ENCODE data around the gene ECI2.
"Not testable (repeated sequence)": the region's sequence is repeated elsewhere in the genome, so short reads cannot be mapped to it uniquely, and the experiment has no call there.

Gene ECI2

DNA sequence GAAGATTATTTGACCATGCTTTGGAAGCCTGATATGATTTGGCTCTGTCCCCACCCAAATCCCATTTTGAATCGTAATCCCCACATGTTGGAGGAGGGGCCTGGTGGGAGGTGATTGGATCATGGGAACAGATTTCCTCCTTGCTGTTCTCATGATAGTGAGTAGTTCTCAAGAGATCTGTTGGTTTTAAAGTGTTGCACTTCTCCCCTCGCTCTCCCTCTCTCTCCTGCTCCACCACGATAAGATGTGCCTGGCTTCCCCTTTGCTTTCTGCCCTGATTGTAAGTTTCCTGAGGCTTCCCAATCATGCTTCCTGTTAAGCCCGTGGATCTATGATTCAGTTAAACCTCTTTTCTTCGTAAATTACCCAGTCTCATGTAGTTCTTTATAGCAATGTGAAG lies 34.7 kb downstream of the ECI2 start:
- no peak for DNase-seq

DNA sequence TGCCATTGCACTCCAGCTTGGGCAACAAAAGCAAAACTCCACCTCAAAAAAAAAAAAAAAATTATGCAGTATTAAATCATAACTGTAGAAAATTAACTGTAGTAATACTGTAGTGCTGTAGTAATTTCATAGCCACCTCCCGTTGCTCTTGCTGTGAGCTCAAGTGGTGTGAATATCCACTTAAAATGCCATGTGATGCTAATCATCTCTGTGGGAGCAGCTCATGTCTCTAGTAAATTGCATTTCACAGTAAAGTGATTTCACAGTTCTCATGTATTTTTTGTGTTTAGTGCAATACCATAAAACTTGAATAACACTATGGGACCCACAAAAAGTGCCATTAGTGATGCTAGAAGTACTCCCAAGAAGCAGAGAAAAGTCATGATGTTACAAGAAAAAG lies 42.1 kb downstream of the ECI2 start:
- no peak for DNase-seq

DNA sequence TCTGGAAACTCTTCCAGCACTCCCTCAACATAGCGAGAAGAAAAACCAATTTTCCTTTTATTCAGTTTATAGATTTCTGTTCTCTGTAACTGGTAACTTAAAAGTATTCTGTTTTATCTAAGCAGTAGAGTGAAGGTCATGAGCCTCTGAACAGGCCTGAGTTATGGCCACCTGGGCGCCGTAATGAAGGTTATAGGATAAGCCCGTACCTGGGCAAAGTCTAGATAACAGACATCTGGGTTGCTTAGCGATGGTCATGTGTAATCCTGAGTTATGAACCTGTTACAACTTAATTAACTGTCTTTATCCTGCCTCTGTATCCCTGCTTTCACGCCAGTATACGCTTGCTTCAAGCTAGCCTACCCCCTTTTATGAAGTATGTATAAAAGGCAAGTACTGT lies 43.4 kb downstream of the ECI2 start:
- no peak for DNase-seq

DNA sequence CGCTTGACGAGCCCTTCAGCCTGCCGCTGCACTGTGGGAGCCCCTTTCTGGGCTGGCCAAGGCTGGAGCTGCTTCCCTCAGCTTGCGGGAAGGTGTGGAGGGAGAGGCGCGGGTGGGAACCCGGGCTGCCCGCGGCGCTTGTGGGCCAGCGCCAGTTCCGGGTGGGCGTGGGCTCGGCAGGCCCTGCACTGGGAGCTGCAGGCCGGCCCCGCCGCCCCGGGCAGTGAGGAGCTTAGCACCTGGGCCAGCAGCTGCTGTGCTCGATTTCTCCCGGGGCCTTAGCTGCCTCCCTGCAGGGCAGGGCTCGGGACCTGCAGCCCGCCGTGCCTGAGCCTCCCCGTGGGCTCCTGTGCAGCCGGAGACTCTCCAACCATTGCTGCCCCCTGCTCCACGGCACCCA lies 45.3 kb downstream of the ECI2 start:
- not testable (repeated sequence) for DNase-seq

DNA sequence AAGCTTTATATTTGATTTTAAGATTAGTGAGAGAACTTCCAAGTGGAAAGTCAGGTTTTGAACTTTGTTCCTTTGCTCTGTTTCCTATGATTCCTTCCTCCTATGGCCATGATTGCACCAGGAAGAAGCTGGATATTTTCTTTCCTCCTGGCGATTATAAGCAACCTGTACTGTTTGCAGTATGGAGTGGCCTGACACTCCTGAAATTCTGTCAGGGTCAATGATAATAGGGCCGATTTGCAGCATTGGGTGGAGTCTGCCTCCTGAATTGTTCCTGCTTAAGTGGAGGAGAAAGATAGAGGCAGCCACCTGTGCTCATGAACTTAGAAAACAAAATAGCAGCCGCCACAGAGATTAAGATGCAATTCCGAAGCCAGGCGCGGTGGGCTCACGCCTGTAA lies 46.7 kb downstream of the ECI2 start:
- DNase-seq: no peak

DNA sequence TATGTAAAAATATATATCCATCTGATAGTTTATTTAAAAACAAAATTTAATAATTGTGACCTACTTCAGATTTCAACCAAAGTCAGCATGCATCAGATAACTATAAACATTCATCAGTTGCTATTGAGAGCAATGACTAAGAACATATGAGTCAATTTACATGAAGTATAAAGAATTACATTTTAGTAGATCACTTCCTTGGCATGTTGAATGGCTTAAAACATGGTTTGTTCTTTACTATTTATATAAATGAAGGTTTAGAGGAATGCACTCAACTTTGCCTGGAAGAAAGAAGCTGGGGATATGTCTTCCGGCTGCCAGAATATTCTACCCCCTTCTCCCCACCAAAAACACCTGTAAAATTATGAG lies 50.1 kb downstream of the ECI2 start:
- DNase-seq: no peak

DNA sequence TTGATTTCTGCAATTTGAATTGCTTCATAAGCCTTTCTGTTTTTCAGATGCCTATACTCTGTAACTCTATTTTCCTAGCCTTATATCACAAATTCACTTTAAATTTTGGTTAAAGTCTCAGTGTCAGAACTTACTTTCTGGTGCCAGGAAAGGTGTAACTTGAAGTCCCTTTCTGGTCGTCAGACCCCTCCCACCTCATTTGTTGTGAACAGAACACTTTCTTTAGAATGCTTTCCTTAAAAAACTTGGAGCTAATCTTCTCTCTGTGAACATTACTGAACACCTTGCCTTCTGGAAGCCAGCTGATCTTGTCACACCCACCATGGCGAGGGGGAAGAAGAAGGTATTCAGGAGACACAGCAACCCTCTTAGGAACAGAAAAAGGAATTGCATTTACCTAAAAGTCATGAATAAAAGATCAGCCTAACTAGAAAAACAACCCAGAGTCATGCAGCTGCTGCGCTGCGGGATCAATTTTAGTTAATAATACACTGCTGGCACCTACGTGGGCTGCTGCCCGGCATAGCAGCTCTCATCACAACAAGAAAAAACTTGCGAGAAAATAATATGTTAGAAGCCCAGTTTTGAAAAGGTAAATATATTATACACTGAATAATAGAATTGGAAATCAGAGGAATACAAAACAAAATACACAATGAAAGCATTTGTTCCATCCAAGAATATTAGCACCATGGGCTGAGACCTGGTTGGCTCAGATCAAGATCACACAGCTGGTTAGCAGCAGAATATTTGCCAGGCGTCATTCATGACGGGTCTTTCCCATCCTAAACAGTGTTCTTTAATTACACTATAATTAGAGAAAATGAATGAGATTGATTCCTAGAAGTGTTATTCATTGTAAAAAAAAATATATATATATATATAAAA lies 50.7 kb downstream of the ECI2 start:
- DNase-seq: no peak

DNA sequence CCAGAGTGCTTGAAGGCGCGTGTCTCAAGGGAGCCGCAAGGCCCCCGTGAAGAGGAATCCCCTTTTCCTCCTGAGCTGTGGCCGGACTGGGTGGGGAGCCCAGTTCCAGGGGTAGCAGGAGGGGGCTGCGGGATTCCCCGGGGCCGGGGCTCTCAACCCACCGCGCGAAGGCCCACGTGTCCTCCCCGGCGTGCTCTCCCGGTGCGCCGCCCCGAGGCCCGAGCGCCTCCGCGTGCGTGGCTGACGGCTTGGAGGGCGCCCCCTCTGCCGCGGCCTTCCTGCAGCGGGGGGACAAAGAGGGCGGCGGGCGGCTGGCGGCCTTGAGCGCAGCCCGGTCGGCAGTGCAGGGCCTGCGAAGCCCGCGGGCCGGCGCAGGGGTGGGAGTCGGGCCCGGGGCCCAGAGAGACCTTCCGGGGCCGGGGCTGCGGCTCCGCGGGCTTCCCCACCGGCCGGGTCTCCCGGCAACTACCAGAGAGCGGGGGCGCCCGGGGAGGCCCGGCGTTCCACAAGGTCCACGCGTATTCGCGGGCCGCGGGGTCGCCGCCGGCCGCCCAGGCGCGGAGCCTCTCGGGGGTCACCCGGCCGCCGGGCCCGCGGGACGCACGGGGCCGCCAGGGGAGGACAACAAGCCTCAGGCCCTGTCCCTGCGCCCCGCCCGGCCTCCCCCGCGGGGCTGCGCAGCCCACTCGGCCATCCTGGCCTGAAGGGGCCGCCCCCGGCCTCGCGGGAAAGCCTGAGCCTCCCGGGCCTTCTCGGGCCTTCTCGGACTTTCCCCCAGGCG lies 56.5 kb downstream of the ECI2 start, which contains the start of gene FAM217A:
TSS of gene FAM217A (minus strand) at position 447 of the 781 bp plus-strand sequence. CDS start 1,723 bp downstream, outside the sequence.
- DNase-seq: no peak

DNA sequence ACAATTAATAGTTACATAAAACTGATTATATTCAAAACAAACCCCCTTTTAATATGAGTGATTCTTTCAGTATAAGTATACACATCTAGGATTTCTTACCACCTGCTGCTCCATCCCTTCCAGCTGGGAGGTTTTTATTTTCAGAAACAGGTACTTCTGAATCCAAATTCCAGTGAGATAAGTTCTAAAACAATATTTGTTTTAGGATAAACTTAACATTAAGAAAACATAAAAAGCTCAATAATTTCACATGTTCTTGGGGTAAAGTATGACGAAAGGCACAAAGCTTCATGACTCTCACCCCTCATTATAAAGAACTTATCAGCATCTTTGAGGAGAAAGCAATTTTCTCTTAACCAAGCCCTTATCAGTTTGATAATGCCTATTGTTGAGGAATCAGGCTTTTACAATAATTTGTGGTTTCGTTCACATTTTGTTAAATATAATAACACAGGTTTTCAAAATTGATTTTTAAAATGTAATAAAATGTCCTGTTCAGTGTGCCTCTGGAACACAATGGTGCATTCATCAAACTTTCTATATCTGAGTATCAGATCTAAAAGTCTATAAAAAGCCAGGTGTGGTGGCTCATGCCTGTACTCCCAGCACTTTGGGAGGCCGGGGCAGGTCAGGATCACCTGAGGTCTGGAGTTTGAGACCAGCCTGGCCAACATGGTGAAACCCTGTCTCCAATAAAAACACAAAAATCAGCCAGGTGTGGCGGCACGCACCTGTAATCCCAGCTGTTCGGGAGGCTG lies 60.7 kb downstream of the ECI2 start:
- no peak for DNase-seq

DNA sequence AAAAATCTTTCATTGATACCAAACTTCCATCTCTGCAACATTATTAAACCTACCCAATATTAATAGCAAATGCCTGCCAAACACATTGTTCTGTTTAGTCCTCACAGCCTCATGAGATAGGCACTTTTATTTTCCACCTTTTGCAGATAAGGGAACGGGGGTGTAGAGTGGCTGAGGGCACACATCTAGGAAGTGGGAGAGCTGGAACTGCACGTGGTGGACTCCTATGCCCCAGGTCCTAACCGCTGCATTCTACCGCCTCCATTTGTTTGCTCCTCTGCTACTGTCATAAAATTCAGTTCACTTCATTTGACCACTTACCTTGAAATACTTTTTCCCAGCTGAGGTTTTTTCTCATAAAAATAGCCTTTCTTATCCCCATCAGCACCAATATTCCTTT lies 64.0 kb downstream of the ECI2 start:
- DNase-seq: no peak

DNA sequence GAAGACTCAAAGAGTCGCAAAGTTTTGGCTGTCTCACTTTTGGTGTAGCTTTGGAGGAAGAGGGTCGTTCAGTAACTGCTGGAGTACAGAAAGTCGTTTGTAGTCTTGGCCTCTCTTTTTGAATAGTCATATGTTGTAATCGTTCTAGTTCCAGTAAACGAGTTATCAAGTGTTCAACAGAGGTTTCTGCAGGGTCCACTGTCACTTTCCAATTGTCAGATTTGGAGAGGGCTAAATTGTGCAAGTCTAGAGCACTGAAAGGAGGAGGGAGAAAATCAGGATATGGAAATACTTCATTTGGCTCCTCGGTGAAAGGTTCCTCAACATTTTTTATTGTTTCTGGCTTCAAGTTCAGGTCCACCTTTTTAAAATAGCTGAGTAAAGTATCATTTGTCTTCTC lies 66.2 kb downstream of the ECI2 start:
- DNase-seq: no peak

DNA sequence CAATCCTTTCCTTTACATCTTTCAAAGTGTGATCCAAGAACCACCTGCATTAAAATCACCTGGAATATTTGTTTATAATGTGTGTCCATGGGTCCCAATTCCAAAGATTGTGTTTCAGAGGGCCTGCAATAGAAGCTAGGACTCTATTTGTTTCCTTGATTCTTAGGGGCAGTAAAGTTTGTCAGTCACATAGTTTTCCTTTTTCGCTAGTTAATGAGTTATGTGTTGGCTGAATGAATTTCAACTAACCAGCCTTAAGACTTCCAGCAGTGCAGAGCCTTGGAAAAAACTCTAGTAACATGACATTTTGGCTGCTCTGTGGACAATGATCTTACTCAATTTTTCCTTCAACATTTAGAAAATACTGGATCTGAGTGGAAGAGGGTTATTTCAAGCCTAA lies 67.7 kb downstream of the ECI2 start:
- DNase-seq: no peak

DNA sequence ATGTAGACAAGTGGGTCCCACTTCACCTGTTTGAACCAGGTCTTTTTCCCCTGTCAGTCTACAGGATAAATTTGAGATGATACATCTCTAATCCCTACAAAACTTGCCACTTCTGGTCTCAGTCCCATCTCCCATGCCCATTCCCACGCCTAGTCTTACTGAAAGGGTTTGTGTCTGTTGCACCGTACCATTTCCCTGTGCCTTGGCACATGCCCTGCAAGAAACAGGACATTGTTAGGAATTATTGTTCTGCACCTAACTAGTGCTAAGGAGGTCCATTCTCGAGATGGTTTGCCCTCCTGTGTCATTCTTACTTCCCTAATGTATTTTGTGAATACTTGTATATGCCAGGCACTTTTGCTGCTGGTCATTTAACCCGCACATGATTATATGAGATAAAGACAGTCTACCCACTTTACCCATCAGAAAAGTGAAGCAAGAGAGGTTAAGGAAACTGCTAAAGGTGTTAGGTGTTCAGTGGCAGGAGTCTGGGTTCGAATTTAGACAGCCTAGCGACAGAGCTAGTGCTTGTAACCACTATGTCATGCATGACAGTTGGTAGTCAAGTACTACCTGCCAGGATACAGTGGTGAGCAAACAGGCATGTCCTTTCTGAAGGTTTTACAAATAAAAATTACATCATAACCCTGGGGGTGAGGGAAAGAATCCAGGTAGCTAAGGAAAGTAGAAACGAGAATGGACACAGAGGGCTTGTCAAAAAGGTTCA lies 69.2 kb downstream of the ECI2 start:
- no peak for DNase-seq

Measured in CD4-positive, alpha-beta T cell treated with Interleukin-17A for 1 hour (primary cell).